Inferior parietal cortex (tissue), 1 donor: ENCODE measurements around the gene OSBP.

Experiments
- DNase-seq: peaks from one replicate; pipeline ENCODE4 v3.0.0-alpha.2; 2016; ENCODE audit errors: extremely low spot score

The OSBP gene

DNA sequence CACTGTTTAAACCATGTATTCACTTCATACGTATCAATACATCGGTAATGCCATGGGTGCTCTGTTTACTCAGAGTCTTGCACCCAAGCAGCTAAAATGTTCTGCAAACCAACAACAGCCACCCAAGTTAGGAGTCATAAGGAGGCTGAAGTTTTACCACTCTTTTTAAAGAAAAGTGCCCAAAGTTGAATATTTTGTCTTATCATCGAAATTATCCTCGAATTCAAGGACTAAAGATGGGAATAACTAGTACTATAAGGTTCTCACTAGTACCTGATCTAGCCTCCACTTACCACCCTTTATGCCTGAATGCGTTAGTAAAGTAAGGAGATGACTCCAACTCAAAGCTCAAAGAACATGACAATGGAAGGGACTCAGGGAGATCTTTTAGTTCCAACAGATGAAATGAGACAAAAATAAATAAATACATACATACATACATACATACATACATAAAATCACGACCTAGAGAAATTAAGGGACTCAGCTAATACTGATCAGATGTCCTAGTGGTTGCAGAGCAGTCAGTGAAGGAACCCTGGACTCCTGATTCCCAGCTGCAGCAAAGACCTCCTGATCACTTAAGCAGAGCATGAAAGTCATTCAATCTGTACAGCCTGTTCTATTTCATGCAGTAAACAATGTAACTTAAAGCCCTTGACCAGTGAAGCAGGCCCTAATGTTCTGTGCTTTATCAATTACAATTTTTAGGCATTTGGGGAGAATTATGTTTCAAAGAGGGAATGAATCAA, 7.7 kb downstream of the OSBP start:
- DNase-seq: no peak

DNA sequence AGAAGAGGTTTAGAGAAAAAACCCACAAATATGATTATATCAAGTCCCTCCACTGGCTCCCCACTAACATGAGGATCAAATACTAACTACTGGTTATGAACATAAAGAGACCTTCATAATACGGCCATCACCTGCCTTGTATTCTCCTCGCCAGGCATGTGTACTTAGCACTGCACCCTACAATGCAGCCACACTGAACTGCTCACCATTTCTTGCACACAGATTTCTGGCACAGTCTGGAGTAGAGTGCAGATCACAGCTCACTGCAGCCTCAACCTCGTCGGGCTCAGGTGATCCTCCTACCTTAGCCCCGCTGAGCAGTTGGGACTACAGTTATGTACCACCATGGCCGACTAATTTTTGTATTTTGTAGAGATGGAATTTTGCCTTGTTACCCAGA, 13.1 kb downstream of the OSBP start:
- no peak for DNase-seq

DNA sequence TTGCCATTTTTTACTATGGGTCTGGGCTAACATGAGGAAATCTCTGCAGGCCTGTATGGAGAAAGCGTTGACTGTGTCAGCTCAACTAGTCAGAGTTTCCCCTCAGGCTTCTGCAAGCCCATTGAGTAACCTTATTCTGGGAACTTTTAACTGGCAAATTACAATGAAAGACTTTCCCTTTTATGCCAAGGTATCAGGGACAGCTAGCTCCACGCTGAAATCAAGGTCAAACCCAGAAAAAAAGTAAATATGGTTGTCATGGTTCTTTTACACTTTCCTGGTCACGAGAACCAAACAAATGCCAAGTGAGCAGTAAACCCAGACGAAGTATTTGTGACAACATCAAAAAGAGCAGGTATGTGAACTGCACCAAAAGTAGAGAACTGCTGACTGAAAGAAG, 13.8 kb downstream of the OSBP start:
- DNase-seq: no peak

DNA sequence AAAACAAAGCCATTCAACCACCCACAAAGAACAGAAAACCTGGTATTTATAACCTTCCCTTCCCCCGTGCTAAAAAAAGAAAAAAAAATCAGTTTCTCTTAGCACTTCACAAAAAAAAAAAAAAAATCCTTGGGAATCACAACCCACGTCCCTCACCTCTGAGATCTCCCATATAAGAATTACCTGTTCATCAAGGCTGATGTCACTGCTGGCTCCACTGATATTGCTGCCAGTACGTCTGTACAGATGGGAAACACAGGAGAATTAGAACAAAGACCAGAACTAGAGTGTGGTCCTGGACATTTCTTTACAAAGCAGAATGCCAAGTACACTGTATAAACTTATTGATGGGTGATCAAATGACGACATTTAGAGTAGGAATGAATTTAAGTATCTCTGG, 14.9 kb downstream of the OSBP start:
- no peak for DNase-seq

DNA sequence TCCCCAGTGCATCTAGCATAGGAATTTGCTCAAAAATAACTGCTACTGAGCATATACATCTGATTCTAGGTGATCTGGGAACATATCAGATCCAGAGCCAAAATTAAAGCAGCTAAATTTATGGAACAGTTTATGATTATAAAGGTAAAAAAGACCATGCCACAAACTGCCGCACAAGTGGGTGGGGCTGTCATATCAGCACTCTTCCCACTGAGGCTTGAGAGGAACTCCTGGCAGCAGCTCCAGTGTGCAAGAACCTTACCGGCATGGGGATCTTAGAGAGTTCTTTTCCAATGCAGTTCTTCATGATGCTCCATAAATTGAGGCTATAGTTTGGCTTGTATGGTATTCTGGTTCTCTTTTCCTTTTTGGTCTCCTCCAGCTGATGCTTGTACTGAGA, 15.3 kb downstream of the OSBP start:
- no peak for DNase-seq

DNA sequence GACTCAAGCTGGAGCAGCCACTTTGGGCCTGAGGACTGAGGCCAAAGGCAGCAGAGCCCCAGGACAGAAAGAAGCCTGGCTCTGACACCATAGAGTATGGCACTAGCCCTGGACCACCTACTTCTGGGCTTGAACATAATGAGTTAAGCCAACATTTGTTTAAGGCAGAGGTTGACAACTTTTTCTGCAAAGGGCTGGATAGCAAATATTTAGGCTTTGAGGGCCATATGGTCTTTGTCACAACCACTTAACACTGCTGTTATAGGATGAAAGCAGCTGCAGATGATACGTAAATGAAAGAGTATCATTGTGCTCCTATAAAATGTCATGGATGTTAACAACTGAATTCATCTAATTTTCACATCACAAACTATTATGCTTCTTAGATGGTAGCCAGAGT, 16.6 kb downstream of the OSBP start:
- DNase-seq: no peak

DNA sequence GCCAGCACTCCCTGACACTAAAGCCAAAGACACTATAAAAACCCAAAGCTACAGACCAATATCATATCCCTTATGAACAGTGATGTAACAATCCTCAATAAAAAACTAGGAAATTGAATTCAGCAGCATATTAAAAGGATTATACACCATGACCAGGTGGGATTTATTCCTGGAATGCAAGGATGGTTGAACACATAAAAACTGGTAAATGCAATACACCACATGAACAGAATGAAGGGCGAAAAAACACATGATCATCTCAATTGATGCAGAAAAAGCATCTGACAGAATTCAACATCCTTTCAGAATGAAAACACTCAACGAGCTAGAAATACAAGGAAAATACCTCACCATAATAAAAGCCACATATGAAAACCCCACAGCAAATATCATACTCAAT, 31.3 kb downstream of the OSBP start:
- no peak for DNase-seq

DNA sequence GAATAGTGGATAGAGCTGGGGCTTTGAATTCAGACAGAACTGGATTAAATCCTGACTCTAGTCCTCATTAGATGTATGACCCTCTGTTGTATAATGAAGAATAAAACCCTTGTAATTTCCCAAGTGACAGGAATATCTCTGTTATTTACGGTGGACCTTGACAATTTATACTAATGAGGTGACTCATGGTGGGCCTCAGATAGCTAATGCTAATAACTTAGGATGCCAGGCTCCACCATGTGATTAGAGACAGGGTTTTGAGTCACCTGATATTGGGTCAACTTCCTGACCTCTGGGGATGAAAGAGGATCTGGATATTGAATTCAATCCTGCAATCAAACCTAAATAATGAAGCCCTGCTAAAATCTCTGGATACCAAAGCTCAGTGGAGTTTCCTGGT, 33.6 kb downstream of the OSBP start:
- no peak for DNase-seq

DNA sequence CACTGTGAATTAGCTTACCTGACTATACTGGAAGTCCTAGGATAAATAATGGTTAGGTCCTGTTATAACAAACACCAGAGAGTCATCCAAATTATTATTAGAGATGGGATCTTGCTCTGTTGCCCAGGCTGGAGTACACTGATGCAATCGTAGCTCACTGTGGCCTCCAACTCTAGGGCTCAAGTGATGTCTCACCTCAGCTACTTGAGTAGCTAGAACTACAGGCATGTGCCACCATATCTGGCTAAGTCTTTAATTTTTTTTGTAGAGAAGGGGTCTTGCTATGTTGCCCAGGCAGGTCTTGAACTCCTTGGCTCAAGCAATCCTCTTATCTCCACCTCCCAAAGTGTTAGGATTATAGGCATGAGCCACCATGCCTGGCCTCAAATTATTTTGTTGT, 37.2 kb downstream of the OSBP start:
- DNase-seq: no peak

DNA sequence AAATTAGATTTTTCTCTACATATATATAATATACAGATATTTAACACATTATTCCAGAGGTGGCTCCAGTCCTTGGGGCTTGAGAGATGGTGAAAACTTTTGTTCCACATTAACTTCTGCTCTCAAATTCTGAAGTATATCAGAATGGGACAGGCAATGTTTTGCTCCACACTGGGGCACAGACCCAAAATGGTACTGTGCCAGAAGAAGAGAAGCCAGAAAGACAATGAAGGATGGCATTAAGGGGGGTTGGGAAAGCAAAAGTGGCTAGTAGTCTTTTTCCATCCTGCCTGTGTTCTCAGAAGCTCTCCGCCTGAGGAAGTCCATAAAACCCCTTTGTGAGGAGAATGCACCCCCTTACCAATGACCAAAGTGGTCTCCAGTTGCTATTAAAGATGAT, 40.1 kb downstream of the OSBP start:
- DNase-seq: no peak

DNA sequence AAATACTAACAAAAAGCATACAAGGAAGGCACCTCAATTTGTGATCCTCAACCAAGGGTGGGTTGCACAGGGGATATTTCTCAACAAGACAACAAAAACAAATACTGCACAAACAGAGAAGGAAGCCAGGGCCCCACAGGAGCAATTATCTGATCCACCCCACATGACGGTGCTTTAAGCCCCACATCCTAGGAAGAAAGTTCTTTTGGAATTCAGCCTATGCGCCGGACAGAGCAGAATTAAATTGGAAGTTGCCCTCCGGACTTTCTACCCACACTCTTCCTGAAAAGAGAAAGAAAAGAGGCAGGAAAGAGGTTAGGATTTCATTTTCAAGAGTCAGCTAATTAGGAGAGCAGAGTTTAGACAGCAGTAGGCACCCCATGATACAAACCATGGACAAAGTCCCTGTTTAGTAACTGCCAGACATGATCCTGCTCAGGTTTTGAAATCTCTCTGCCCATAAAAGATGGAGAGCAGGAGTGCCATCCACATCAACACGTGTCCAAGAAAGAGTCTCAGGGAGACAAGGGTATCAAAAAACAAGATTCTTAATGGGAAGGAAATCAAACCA, 40.6 kb downstream of the OSBP start:
- no peak for DNase-seq

DNA sequence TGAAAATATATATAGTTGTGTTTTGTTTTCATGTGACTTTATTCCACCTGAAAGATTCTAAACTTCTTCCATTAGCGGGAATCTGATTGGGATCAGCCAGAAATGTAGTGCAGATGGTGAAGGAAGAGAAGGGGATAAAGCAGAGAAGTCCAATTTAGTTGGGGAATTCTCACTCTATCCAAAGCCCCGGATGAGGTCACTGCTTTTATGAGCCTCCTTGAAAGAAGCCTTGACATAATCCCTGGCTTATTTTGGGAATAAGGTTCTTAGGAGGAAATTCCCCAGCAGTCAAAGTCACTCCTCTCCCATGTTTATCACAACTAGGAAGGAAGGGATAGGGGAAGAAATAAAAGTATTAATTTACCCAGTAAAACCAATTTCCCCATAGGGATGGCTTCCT, 41.1 kb downstream of the OSBP start:
- DNase-seq: no peak

DNA sequence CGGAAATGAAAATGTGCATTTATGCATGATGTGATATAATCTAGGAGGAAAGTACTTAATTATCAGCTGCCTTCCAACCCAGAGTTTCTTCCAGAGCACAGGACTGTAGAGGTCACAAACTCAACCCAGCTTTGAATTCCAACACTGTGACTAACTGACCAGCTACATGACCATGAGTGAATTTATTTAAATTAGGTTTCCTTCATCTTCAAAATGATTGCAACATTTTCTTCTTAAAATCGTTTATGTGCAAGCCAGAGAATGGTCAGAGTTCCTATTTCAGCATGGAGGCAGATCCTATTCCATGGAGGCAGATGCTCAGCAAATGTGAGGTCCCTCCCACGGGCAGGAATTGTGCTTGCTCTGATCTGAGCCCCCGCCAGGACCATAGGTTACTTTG, 42.4 kb downstream of the OSBP start:
- DNase-seq: no peak

DNA sequence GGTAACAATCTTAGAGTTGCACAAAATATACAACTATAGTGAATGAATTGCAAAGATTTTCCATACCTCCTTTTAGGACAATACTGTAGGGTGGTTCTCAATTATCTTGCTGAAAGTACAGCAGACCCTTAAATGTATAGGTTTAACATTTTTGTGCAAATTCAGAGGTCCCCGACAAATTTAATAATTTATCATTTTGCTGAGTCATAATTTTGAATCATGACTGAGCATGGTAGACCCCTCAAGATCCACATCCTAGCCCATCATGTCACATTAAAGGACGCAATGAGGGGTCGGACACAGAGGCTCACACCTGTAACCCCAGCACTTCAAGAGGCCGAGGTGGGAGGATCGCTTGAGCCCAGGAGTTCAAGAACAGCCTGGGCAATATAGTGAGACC, 43.5 kb downstream of the OSBP start:
- DNase-seq: no peak

DNA sequence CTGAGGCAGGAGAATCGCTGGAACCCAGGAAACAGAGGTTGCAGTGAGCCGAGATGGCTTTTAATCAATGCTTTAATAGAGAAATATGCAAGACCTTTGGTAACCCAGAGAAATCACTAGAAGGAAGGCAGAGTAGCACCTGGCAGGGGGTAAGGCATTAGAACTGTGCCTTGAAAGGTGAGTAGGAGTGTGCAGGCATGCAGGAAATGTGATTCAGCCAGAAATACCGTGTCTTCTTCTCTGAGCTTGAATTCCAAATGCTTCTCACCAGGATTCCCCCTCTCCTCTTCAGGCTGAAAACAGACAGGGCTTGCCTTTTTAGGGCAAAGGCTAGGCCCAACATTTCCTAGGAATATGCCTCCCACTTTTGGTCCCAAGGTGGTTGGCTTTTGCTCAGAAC, 53.3 kb downstream of the OSBP start:
- DNase-seq: no peak

DNA sequence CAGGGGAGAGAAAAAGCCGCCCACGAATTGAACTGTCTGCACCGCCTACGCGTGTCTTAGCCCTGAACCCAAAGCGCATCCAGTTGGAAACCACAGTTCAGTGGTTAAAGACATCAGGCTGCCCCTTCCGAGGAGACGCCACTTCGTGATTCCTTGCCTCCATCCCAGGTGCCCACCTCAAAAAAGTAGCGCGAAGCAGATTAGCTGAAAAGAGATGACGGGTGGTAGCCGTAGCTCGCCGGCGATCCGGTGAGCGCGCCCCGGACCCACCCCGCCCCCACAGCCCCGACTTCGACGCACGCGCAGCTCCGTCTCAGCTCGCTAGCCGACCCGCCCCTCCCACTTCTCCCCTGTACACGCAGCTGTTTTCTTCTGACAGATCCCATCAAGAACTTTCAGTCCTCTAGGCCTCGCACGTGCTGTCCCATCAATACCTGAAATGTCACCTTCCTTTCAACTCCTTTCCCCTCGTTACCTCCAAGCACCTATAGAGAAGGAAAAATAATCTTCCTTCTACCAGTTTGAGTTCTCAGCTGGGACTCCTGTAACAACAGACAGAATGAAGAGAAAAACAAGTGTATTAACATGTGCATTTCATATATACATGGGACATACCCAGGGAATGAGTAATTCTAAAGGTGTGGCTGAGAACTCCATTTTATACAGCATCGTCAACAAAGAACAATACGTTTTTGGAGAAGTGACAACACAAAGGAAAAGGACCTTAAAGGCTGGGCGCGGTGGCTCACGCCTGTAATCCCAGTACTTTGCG, 54.7 kb downstream of the OSBP start:
- DNase-seq: peak; percentile 68

DNA sequence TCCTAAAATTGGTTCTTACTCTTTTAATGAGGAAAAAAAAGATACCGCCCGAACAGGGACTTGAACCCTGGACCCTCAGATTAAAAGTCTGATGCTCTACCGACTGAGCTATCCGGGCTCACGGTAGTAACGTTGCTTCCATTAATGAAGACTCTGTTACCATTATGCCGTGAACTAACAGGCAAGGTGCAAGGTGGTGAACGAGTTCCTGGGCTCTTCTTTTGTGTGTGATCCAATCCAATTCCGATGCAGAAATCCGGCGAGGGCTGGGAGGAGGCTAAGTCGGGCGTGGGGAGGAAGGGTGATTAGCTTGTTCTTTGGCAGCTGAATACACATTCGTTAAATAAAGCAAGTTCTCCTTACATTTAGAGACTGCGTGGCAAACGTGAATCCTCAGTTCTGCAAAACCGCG, 55.3 kb downstream of the OSBP start:
- peak; percentile 88 for DNase-seq

DNA sequence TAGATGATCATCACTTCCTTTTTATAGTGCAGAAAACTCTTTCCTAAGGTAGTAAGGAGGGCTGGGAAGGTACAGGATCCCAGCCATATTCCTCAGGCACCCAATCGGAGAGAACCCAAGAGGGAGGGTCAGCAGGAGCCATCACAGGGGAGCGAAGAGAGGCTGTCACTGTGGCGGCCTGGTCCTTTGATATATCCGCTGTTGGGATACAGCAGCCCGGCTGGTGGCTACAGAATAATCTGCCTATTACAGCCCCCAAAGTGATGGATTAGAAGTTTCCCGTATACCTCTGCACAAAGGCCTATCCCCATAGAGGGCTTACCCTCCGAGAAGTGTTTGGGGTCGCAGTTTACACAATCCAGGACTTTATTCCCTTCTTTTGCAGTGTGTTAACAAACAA, 55.7 kb downstream of the OSBP start:
- DNase-seq: no peak

DNA sequence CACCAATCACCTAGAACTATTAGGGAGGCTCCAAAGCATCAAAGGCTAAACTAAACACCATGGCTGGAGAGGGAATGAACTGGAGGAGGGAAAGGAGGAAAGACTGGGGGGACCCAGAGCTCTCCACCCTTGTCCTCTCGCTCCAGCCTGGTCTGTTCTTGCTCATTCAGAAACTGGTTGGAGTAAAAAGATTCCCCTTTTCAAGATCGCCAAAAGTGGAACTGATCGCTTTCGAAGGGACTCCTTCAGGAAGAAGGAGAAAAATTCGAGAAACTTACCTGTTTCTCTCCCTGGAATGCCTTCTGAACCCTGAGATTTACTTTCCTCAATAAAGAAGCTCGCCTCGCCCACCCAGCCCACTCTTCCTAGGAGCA, 57.3 kb downstream of the OSBP start:
- no peak for DNase-seq

DNA sequence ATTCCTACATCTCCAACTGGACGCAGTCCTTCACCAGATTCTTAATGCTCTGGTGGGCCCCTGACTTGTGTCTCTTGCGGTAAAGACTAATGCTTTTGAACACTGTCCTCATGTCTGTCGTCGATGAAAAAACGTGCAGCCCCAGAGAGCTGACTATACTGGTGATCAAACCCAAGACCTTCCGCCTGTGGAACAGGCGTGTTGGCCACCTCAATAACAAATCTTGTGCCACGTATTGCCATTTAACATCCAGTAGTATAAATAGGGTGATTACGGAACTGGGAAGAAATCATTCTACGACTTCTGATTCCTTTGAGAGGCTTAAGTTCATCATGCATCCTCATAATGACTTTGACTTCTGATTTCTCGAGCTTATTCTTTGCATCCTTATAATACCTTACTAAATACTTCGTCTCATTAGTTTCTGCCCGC, 58.6 kb downstream of the OSBP start:
- peak; percentile 42 for DNase-seq

DNA sequence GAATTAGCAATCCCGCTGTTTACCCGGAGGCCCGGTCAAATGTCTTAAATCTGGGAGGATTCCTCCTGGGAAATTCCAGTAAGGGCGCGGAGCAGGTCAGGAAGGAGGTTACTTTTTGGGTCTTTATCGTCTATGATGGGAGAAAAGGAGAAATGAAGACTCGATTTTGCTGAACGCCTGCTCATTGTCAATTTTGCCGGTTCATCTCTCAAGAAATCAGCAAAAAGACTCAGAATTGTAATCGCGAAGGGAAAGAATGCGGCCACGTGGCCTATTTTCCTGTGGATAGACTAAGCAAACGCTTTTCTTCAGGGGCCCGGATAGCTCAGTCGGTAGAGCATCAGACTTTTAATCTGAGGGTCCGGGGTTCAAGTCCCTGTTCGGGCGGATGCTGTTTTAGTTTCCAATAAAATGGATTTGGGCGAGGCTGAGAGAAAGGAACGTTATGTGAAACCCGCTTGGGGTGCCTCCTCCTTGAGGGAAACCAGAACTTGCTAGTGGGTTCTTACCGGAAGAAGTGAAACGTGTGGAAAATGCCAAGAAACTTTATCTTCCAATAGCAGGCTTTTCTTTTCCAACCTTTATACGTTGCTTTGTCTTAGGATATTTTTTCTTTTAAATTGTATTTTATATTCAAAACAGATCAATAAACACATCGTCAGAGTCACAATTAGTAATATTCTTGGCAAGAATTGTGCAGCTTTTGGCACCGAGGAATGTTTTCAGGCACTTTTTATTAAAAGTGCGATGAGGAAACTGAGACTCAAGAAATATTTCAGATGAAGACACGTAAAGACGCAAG, 59.3 kb downstream of the OSBP start:
- peak; percentile 86 for DNase-seq

DNA sequence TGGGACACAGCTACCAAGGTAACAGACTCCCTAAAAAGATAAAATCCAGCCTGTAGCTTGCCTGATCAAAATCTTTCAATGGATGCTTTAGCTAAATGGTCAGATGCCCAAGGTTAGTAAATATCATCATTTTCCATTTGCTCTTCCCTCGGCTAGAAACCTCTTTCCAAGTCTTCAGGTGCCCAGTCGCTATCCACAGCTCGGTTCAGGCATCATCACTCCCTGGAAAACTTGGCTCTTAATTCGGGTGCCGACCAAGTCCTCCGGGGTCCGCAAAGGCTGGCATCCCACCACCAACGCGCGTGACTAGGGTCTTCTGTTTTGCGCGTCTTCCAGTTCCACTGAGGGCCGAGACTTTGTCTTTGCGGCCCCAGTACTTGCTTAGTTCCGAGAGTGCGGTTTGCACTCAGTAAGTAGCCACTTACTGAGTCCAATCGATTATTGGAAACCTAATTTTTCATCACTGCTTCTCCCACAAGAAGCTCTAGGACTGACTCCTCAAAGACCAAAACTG, 59.9 kb downstream of the OSBP start:
- DNase-seq: peak; percentile 42
